ENCODE results near the gene BRINP3. TPM values are rescaled to one million over a fixed set of nuclear protein-coding genes. Genes with fewer than 3 reads are reported as not detected.

The BRINP3 gene
- polyA plus RNA-seq, 1 donor from 2014 or later = 7.7 TPM

DNA sequence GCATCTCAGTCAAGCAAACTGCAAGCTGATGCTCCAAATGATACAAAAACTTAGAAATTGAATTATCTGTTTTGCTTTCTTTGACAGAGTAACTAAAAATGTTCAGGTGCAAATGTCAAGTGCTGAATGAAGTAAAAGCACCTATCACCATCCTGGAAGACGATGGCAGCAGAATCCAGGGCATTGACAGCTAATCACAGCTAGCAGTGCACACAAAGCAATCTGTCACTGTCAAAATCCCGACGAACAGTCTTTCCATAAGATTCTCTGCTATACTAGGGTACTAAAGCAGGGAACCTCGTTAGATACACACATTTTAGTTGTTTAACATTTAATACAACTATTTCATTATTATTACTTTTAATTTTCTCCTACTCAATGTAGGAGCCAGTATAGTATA lies 233.3 kb downstream of the BRINP3 start:
- no peak overlapping the region for H3K4me3 ChIP-seq (ENCODE audit: low read length)
- TF ChIP-seq EP300 (conservative IDR thresholded peaks at IDR 0.05; ENCODE audit: poor library complexity, severe bottlenecking) (peak; percentile 99), TAF1 (IDR thresholded peaks at IDR 0.05; ENCODE audit: low read depth) (no peak), EZH2 (IDR thresholded peaks at IDR 0.05; ENCODE audit: borderline replicate concordance, insufficient read depth, low read length, poor library complexity, severe bottlenecking) (no peak), POLR2AphosphoS5 (IDR thresholded peaks at IDR 0.05) (peak; percentile 97), RAD21 (conservative IDR thresholded peaks at IDR 0.05) (no peak), MXI1 (conservative IDR thresholded peaks at IDR 0.05; ENCODE audit: poor library complexity, severe bottlenecking) (no peak), SMC3 (conservative IDR thresholded peaks at IDR 0.05; ENCODE audit: poor library complexity) (no peak)
- TF ChIP-seq, protein P1, sequence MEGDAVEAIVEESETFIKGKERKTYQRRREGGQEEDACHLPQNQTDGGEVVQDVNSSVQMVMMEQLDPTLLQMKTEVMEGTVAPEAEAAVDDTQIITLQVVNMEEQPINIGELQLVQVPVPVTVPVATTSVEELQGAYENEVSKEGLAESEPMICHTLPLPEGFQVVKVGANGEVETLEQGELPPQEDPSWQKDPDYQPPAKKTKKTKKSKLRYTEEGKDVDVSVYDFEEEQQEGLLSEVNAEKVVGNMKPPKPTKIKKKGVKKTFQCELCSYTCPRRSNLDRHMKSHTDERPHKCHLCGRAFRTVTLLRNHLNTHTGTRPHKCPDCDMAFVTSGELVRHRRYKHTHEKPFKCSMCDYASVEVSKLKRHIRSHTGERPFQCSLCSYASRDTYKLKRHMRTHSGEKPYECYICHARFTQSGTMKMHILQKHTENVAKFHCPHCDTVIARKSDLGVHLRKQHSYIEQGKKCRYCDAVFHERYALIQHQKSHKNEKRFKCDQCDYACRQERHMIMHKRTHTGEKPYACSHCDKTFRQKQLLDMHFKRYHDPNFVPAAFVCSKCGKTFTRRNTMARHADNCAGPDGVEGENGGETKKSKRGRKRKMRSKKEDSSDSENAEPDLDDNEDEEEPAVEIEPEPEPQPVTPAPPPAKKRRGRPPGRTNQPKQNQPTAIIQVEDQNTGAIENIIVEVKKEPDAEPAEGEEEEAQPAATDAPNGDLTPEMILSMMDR (IDR thresholded peaks at IDR 0.05; ENCODE audit: poor library complexity, severe bottlenecking) = no peak
- TF ChIP-seq, protein P2, sequence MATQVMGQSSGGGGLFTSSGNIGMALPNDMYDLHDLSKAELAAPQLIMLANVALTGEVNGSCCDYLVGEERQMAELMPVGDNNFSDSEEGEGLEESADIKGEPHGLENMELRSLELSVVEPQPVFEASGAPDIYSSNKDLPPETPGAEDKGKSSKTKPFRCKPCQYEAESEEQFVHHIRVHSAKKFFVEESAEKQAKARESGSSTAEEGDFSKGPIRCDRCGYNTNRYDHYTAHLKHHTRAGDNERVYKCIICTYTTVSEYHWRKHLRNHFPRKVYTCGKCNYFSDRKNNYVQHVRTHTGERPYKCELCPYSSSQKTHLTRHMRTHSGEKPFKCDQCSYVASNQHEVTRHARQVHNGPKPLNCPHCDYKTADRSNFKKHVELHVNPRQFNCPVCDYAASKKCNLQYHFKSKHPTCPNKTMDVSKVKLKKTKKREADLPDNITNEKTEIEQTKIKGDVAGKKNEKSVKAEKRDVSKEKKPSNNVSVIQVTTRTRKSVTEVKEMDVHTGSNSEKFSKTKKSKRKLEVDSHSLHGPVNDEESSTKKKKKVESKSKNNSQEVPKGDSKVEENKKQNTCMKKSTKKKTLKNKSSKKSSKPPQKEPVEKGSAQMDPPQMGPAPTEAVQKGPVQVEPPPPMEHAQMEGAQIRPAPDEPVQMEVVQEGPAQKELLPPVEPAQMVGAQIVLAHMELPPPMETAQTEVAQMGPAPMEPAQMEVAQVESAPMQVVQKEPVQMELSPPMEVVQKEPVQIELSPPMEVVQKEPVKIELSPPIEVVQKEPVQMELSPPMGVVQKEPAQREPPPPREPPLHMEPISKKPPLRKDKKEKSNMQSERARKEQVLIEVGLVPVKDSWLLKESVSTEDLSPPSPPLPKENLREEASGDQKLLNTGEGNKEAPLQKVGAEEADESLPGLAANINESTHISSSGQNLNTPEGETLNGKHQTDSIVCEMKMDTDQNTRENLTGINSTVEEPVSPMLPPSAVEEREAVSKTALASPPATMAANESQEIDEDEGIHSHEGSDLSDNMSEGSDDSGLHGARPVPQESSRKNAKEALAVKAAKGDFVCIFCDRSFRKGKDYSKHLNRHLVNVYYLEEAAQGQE (IDR thresholded peaks at IDR 0.05; ENCODE audit: borderline replicate concordance) = peak; percentile 84
- H3K4me2 ChIP-seq (ENCODE audit: low read length) = no peak overlapping the region
- no peaks in the 10 kb centered on the region for H3K9me3 ChIP-seq (ENCODE audit: low read length)
- no peaks in the 10 kb centered on the region for H3K36me3 ChIP-seq (ENCODE audit: insufficient read depth, low read length)
- H2AFZ ChIP-seq (ENCODE audit: low read depth, low read length) = no peak overlapping the region
- no peaks in the 10 kb centered on the region for H3K9me2 ChIP-seq (ENCODE audit: insufficient read depth, low read length)
- H3K27me3 ChIP-seq (ENCODE audit: insufficient read depth, low read depth, low read length) = no peaks in the 10 kb centered on the region
- H3K27ac ChIP-seq (ENCODE audit: low read length) = no peak overlapping the region
- H4K20me1 ChIP-seq (ENCODE audit: insufficient read depth) = no peaks in the 10 kb centered on the region
- no peaks in the 10 kb centered on the region for H3F3A ChIP-seq (ENCODE audit: insufficient read depth, low read length, poor library complexity, severe bottlenecking)
- H3K9ac ChIP-seq (ENCODE audit: low read length) = no peak overlapping the region
- no peaks in the 10 kb centered on the region for H3K79me2 ChIP-seq (replicated peaks; ENCODE audit: insufficient read depth, low read length)

DNA sequence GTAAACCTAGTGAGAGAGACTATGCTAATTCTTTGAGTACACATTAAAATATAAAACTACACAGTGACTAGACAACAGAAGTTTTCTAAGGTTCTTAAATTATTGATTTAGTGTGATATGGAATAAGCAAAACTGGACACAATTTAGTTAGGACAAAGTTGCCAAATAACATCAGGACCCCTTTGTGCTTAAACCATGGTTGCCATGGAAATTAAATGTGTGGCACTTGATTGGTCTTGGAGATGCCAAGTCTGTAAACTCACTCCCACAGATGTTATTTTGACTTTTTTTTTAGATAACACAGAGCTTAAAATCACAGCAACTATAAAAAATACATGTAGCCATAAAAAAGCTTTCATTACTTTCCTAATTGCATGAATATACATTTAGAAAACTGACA lies 234.6 kb downstream of the BRINP3 start:
- H3K9me2 ChIP-seq (ENCODE audit: insufficient read depth, low read length) = no peaks in the 10 kb centered on the region
- no peaks in the 10 kb centered on the region for H3F3A ChIP-seq (ENCODE audit: insufficient read depth, low read length, poor library complexity, severe bottlenecking)
- H3K27me3 ChIP-seq (ENCODE audit: insufficient read depth, low read depth, low read length) = no peaks in the 10 kb centered on the region
- H3K79me2 ChIP-seq (replicated peaks; ENCODE audit: insufficient read depth, low read length) = no peaks in the 10 kb centered on the region
- no peaks in the 10 kb centered on the region for H4K20me1 ChIP-seq (ENCODE audit: insufficient read depth)
- no peak overlapping the region for H2AFZ ChIP-seq (ENCODE audit: low read depth, low read length)
- no peak overlapping the region for H3K27ac ChIP-seq (ENCODE audit: low read length)
- H3K4me3 ChIP-seq (ENCODE audit: low read length) = no peak overlapping the region
- TF ChIP-seq, protein P2 (IDR thresholded peaks at IDR 0.05; ENCODE audit: borderline replicate concordance) = no peak
- TF ChIP-seq TAF1 (IDR thresholded peaks at IDR 0.05; ENCODE audit: low read depth) (no peak), MXI1 (conservative IDR thresholded peaks at IDR 0.05; ENCODE audit: poor library complexity, severe bottlenecking) (no peak), EP300 (conservative IDR thresholded peaks at IDR 0.05; ENCODE audit: poor library complexity, severe bottlenecking) (no peak), POLR2AphosphoS5 (IDR thresholded peaks at IDR 0.05) (no peak), RAD21 (conservative IDR thresholded peaks at IDR 0.05) (no peak), EZH2 (IDR thresholded peaks at IDR 0.05; ENCODE audit: borderline replicate concordance, insufficient read depth, low read length, poor library complexity, severe bottlenecking) (no peak)
- no peaks in the 10 kb centered on the region for H3K36me3 ChIP-seq (ENCODE audit: insufficient read depth, low read length)
- H3K9ac ChIP-seq (ENCODE audit: low read length) = no peak overlapping the region
- H3K4me2 ChIP-seq (ENCODE audit: low read length) = no peak overlapping the region
- H3K9me3 ChIP-seq (ENCODE audit: low read length) = no peaks in the 10 kb centered on the region
